ENCODE results near the gene IGFL2. TPM values are rescaled to one million over a fixed set of nuclear protein-coding genes. Genes with fewer than 3 reads are reported as not detected.

Gene IGFL2
- total and polyA plus RNA-seq, 9 of the 15 experiments (the other 6 are each of a cell fraction or from before 2014, with no cell fraction given) = 0.42 to 1.7 (median 0.75) TPM; not detected in 2

DNA sequence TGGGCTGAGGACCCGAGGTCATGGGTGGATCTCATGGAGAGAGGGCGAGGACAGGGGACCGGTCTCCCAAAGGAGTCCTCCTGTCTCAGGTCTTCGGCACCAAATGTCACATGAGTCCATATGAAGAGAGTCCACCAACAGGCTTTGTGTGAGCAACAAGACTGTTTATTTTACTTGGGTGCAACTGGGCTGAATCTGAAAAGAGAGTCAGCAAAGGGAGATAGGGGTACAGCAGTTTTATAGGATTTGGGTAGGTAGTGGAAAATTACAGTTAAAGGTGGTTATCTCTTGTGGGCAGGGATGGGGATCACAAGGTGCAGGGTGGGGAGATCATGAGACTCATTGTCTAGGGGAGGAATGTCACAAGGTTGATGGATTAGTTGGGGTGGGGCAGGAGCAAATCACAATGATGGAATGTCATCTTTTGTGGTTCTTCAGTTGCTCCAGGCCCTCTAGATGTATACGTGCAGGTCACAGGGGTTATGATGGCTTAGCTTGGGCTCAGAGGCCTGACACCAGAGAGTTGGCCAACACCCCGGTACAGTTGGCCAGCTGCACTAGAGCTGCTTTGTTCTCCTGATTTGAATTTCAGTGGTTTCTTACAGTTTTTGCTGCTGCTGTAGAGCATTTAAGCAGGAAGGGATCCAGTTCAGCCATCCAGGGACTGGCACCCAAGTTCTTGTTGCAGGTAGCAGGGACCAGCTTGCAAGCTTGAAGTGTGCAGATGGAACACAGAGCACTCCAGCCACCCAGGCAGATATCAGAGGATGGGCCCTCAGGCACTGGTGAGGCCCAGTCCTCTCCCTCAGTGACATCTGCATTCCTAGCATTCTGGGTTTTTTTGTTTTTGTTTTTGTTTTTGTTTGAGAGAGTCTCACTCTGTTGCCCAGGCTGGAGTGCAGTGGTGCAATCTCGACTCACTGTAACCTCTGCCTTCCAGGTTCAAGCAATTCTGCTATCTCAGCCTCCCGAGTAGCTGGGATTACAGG lies 55.1 kb downstream of the IGFL2 start (continued):
- TF ChIP-seq, protein P1, sequence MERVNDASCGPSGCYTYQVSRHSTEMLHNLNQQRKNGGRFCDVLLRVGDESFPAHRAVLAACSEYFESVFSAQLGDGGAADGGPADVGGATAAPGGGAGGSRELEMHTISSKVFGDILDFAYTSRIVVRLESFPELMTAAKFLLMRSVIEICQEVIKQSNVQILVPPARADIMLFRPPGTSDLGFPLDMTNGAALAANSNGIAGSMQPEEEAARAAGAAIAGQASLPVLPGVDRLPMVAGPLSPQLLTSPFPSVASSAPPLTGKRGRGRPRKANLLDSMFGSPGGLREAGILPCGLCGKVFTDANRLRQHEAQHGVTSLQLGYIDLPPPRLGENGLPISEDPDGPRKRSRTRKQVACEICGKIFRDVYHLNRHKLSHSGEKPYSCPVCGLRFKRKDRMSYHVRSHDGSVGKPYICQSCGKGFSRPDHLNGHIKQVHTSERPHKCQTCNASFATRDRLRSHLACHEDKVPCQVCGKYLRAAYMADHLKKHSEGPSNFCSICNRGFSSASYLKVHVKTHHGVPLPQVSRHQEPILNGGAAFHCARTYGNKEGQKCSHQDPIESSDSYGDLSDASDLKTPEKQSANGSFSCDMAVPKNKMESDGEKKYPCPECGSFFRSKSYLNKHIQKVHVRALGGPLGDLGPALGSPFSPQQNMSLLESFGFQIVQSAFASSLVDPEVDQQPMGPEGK (CRISPR knock-in tag; IDR thresholded peaks at IDR 0.05; ENCODE audit: borderline replicate concordance) = 0 out of 2 replicates have a peak, but pooled peaks have one; percentile 74
- peak; percentile 74 for TF ChIP-seq ZNF23 (CRISPR knock-in tag; IDR thresholded peaks at IDR 0.05)
- peak in 1 of 2 experiments; percentile 55; a peak in 1 of 4 replicates for TF ChIP-seq TRIM24 (IDR thresholded peaks at IDR 0.05)
- peak; percentile 96 for TF ChIP-seq KLF6 (CRISPR knock-in tag; IDR thresholded peaks at IDR 0.05; ENCODE audit: borderline replicate concordance)
- TF ChIP-seq TBL1XR1 (IDR thresholded peaks at IDR 0.05; ENCODE audit: low read length in 2 of 2) = no peak
- peak; percentile 81; the same call in 1 of the 2 replicates for TF ChIP-seq CAMTA2 (CRISPR knock-in tag; conservative IDR thresholded peaks at IDR 0.05)
- TF ChIP-seq, protein P2, sequence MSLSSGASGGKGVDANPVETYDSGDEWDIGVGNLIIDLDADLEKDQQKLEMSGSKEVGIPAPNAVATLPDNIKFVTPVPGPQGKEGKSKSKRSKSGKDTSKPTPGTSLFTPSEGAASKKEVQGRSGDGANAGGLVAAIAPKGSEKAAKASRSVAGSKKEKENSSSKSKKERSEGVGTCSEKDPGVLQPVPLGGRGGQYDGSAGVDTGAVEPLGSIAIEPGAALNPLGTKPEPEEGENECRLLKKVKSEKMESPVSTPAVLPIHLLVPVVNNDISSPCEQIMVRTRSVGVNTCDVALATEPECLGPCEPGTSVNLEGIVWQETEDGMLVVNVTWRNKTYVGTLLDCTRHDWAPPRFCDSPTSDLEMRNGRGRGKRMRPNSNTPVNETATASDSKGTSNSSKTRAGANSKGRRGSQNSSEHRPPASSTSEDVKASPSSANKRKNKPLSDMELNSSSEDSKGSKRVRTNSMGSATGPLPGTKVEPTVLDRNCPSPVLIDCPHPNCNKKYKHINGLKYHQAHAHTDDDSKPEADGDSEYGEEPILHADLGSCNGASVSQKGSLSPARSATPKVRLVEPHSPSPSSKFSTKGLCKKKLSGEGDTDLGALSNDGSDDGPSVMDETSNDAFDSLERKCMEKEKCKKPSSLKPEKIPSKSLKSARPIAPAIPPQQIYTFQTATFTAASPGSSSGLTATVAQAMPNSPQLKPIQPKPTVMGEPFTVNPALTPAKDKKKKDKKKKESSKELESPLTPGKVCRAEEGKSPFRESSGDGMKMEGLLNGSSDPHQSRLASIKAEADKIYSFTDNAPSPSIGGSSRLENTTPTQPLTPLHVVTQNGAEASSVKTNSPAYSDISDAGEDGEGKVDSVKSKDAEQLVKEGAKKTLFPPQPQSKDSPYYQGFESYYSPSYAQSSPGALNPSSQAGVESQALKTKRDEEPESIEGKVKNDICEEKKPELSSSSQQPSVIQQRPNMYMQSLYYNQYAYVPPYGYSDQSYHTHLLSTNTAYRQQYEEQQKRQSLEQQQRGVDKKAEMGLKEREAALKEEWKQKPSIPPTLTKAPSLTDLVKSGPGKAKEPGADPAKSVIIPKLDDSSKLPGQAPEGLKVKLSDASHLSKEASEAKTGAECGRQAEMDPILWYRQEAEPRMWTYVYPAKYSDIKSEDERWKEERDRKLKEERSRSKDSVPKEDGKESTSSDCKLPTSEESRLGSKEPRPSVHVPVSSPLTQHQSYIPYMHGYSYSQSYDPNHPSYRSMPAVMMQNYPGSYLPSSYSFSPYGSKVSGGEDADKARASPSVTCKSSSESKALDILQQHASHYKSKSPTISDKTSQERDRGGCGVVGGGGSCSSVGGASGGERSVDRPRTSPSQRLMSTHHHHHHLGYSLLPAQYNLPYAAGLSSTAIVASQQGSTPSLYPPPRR (CRISPR knock-in tag; IDR thresholded peaks at IDR 0.05; ENCODE audit: borderline replicate concordance) = peak; percentile 73; the same call in 1 of the 2 replicates
- TF ChIP-seq NR2F6 (CRISPR knock-in tag; IDR thresholded peaks at IDR 0.05) = peak; percentile 90; the same call in 1 of the 2 replicates
- peak; percentile 69 for TF ChIP-seq ZFX (CRISPR knock-in tag; IDR thresholded peaks at IDR 0.05)
- TF ChIP-seq MTA2 (IDR thresholded peaks at IDR 0.05; ENCODE audit: low read depth) = peak; percentile 74
- TF ChIP-seq, protein P3, sequence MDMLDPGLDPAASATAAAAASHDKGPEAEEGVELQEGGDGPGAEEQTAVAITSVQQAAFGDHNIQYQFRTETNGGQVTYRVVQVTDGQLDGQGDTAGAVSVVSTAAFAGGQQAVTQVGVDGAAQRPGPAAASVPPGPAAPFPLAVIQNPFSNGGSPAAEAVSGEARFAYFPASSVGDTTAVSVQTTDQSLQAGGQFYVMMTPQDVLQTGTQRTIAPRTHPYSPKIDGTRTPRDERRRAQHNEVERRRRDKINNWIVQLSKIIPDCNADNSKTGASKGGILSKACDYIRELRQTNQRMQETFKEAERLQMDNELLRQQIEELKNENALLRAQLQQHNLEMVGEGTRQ (CRISPR knock-in tag; IDR thresholded peaks at IDR 0.05) = no peak
- TF ChIP-seq FIP1L1 (IDR thresholded peaks at IDR 0.05; ENCODE audit: low read depth, low read length, poor library complexity, severe bottlenecking) = no peak
- TF ChIP-seq ZNF174 (CRISPR knock-in tag; IDR thresholded peaks at IDR 0.05) = peak; percentile 87
- peak; percentile 96 to 97 for TF ChIP-seq TEAD1 (CRISPR knock-in tag; IDR thresholded peaks at IDR 0.05)
- TF ChIP-seq HMG20A (CRISPR knock-in tag; conservative IDR thresholded peaks at IDR 0.05) = peak; percentile 95
- TF ChIP-seq, protein P4, sequence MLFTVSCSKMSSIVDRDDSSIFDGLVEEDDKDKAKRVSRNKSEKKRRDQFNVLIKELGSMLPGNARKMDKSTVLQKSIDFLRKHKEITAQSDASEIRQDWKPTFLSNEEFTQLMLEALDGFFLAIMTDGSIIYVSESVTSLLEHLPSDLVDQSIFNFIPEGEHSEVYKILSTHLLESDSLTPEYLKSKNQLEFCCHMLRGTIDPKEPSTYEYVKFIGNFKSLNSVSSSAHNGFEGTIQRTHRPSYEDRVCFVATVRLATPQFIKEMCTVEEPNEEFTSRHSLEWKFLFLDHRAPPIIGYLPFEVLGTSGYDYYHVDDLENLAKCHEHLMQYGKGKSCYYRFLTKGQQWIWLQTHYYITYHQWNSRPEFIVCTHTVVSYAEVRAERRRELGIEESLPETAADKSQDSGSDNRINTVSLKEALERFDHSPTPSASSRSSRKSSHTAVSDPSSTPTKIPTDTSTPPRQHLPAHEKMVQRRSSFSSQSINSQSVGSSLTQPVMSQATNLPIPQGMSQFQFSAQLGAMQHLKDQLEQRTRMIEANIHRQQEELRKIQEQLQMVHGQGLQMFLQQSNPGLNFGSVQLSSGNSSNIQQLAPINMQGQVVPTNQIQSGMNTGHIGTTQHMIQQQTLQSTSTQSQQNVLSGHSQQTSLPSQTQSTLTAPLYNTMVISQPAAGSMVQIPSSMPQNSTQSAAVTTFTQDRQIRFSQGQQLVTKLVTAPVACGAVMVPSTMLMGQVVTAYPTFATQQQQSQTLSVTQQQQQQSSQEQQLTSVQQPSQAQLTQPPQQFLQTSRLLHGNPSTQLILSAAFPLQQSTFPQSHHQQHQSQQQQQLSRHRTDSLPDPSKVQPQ (CRISPR knock-in tag; IDR thresholded peaks at IDR 0.05; ENCODE audit: borderline replicate concordance) = peak; percentile 95

Data from K562 (cell line).